HFF-Myc (cell line): ENCODE data around the gene FSTL5.
A peak's percentile ranks its signal among the peaks of the same experiment; 100 is the strongest.

Source experiments
- DNase-seq: peaks from one replicate; pipeline ENCODE4 v3.0.0-alpha.2; 2011; ENCODE audit warnings: low read depth; ENCODE audit errors: extremely low read depth
- H3K4me3 ChIP-seq: replicated peaks from 2 replicates; pipeline ENCODE4 v1.5.1; 2011; ENCODE audit warnings: low read depth, mild to moderate bottlenecking, control low read depth, low read length
- TF ChIP-seq, protein P1 (sequence below): IDR thresholded peaks from 2 replicates; pipeline ENCODE4 v1.5.1; 2012; ENCODE audit warnings: mild to moderate bottlenecking, low read depth, low read length, control low read depth; ENCODE audit errors: missing control alignments

The FSTL5 gene

DNA sequence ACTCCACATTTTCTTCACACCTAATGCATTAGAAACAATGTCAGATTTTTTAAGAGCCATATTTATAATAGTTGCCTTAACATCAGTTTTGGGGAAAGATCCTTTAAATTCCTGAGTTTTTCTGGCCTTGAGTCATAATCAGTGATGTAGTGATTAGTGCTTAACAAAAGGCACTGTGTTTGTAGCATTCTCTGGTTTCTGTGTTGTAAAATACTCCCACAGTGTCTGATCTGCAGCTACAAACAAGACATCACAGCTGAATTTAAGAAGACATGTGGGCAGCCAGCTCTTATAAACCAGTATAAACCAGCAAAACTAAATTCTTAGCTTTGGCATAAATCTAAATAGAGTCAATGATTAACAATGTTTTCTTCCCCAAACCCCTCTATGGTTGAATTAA, 233.8 kb downstream of the FSTL5 start:
- no peak overlapping the region for H3K4me3 ChIP-seq
- DNase-seq = peak; percentile 22
- TF ChIP-seq, protein P1, sequence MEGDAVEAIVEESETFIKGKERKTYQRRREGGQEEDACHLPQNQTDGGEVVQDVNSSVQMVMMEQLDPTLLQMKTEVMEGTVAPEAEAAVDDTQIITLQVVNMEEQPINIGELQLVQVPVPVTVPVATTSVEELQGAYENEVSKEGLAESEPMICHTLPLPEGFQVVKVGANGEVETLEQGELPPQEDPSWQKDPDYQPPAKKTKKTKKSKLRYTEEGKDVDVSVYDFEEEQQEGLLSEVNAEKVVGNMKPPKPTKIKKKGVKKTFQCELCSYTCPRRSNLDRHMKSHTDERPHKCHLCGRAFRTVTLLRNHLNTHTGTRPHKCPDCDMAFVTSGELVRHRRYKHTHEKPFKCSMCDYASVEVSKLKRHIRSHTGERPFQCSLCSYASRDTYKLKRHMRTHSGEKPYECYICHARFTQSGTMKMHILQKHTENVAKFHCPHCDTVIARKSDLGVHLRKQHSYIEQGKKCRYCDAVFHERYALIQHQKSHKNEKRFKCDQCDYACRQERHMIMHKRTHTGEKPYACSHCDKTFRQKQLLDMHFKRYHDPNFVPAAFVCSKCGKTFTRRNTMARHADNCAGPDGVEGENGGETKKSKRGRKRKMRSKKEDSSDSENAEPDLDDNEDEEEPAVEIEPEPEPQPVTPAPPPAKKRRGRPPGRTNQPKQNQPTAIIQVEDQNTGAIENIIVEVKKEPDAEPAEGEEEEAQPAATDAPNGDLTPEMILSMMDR = no peak

- TF ChIP-seq, protein P1 = no peak
- no peak for DNase-seq
- H3K4me3 ChIP-seq = no peak overlapping the region
Observed at GRCh38 chr4:161926033-161926828, 237.6 kb downstream of the FSTL5 start.

GRCh38 chr4:161920304-161921052, 243.3 kb downstream of the FSTL5 start:
- H3K4me3 ChIP-seq = no peak overlapping the region
- TF ChIP-seq, protein P1 = no peak
- DNase-seq = no peak

DNA sequence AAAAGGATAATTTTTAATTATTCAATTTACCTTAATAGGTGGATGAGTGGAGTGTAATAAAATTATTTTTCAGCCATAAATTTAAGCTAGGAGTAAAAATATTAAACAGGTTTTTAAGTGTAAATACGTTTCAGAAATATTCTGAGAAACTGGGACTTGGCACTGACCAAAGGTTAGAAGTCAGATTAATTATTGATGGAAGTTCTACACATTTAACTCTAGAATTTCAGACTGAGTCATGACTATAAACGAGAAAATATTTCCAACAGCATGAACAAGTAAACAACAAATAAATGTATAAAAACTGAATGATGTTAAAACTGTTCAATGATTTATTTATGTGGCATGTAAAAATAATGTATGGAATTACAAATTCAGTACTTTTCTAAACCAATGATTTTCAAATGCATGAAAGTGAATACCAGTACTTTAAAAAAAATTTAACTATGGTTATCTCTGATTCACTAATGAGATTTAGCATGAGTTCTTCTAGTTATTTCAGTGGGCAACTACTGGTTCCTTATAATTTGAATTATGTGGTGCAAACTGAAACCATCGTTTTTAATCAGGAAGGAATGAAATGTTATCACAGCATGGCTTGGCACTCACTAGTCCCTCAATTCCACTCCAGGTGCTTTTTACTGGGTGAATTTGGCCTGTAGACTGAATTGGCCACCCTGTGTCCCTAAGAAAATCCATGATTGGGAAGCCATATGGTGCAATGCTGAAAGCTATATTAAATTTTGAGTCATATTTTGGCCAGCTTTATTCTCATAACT, 244.2 kb downstream of the FSTL5 start:
- H3K4me3 ChIP-seq = no peak overlapping the region
- TF ChIP-seq, protein P1 = no peak
- DNase-seq = no peak

GRCh38 chr4:161916035-161916434, 247.8 kb downstream of the FSTL5 start:
- no peak overlapping the region for H3K4me3 ChIP-seq
- TF ChIP-seq, protein P1 = no peak
- no peak for DNase-seq

GRCh38 chr4:161907590-161907955, 256.2 kb downstream of the FSTL5 start:
- H3K4me3 ChIP-seq = no peak overlapping the region
- DNase-seq = peak; percentile 22
- TF ChIP-seq, protein P1 = no peak
